ENCODE data around the gene GPR180. TPM values are rescaled to one million over a fixed set of nuclear protein-coding genes. Genes with fewer than 3 reads are reported as not detected.

Gene GPR180
- total and polyA plus RNA-seq, 2 of the 13 experiments (the other 11 are each of a cell fraction or from before 2014, with no cell fraction given), result not detected

DNA sequence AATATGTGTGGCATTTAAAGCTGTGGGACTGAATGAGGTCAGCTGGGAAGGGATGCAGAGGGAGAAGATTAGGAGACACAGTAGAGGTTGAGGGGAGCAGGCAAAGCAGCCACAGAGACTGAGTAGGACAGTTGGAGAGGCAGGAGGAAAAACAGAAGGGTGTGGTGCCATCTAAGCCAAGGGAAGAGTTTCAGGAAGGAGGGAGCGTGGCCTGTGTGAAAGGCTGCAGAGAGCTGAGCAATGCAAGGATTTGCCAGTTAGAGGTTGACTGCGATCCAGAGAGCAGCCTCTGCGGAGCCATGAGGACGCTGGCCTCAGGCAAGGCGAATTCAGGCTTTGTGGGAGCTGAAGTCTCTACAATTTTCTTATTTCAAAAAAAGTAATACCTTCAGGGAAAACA lies 81.8 kb downstream of the GPR180 start (continued):
- TF ChIP-seq ZFYVE20 (CRISPR knock-in tag; IDR thresholded peaks at IDR 0.05; ENCODE audit: borderline replicate concordance, low read depth) (no peak), PRMT3 (CRISPR knock-in tag; IDR thresholded peaks at IDR 0.05; ENCODE audit: borderline replicate concordance, low read depth) (no peak), ZKSCAN8 (CRISPR knock-in tag; IDR thresholded peaks at IDR 0.05; ENCODE audit: borderline replicate concordance) (no peak), ZNF546 (CRISPR knock-in tag; conservative IDR thresholded peaks at IDR 0.05) (no peak)

Small RNA genes lying within 50 kb of the gene (small RNA-seq; reads per million reads assigned to genes)
- 0 to 0.97 (median 0) reads per million in 3 experiments for gene RNA5SP36 (ENCODE audit: insufficient read depth in 2 of 3, insufficient read length in 3 of 3, low read depth in 2 of 3, low replicate concordance in 1 of 3)

Other genes starting within 250 kb of the GPR180 start
- not detected in 2 replicates for gene DCT, start 122.2 kb upstream of the GPR180 start, total RNA-seq (2016; rRNA removed; fragmentation: Illumina TruSeq; extraction: Trizol)
- not detected in 2 replicates for gene DCT, start 122.2 kb upstream of the GPR180 start, polyA plus RNA-seq (2011; rRNA removed)
- 17.9 and 25.0 TPM in 2 replicates for gene TGDS, start 5.7 kb upstream of the GPR180 start, total RNA-seq (2016; rRNA removed; fragmentation: Illumina TruSeq; extraction: Trizol)
- gene TGDS, start 5.7 kb upstream of the GPR180 start, polyA plus RNA-seq (2011; rRNA removed), result 11.8 and 15.5 TPM in 2 replicates
- not detected in 2 replicates for gene SOX21, start 110.7 kb downstream of the GPR180 start, total RNA-seq (2016; rRNA removed; fragmentation: Illumina TruSeq; extraction: Trizol)
- not detected in 2 replicates for gene SOX21, start 110.7 kb downstream of the GPR180 start, polyA plus RNA-seq (2011; rRNA removed)